T-helper 2 cell (primary cell): ENCODE measurements around the gene TENM3.

Experiments
- DNase-seq, 5 experiments: peaks; one replicate each; pipeline versions ENCODE4 v3.0.0 to v3.0.0-alpha.2; 2012 to 2022

Gene TENM3

DNA sequence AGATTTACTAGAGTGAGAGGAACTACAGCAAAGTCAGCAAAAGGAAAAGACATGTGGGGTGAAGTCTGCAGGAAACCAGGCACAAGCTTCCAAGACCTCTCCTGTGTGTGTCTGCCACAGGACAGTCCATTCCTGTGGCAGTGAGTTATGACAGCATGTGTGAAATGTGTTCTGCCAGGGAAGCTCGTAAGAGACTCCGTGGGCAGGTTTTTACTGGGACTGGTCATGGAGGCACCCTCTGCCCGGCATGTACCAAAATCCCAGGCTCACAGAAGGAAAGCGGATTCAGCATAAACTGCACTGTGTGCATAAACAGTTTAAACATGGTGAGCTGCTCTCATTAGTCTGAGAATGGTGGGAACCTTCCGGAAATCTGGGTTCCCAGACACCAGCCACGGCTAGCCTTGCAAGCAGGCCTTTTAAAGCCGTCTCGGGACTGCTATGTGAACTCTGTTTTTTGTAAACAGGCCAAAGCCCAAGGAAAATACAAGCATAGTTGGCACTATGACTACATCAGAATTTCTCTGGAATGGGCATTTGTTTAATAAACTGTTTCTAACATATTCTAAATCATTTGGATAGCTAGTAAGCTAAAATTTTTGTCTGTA lies 288.5 kb downstream of the TENM3 start:
- DNase-seq, result no peak

GRCh38 chr4:182532441-182532840 lies 289.2 kb downstream of the TENM3 start:
- DNase-seq, result no peak

DNA sequence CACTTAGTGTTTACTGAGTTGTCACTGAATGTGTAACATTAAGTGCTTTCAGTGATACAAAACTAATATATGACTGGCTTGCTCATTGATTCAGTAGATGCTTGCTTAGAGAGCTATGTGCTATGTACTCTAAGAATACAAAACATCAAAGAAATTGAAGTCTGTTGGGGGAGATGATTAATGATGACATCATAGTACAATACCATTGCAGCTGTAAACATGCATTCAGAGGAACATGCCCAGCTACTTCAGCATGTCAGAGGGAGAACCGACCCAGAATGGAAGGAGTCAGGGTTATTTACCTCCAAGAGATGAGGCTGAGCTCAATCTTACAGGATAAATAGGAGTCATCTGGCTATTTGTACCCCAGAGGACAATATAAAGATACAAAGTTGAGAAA lies 290.8 kb downstream of the TENM3 start:
- no peak for DNase-seq

DNA sequence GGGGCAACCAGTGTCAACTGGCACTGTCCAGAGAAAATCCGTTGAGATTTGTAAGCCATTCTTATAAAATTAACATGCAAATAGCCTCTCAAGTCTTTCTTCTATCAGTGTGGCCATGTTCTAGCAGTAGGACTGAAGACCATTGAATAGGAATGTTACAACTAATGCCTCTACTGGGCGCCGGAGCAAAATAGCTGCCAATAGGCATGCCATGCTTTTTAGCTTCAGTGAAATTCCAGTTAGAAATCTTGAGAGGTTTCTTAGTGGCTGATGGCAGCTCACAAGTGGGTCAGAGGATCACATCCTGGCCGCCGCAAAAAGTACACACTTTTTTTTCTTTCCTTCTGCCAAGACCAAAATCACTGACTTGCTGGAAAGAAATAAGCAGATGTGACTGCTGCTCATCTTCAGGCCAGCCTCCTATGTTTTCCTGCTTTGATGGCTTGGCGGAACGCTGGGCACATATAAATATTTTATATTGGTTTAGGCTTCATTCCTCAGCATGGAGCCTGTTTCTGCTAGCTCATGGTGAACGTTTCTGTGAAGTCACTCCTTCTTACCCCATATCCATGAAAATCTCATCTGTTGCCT lies 293.1 kb downstream of the TENM3 start:
- no peak for DNase-seq

DNA sequence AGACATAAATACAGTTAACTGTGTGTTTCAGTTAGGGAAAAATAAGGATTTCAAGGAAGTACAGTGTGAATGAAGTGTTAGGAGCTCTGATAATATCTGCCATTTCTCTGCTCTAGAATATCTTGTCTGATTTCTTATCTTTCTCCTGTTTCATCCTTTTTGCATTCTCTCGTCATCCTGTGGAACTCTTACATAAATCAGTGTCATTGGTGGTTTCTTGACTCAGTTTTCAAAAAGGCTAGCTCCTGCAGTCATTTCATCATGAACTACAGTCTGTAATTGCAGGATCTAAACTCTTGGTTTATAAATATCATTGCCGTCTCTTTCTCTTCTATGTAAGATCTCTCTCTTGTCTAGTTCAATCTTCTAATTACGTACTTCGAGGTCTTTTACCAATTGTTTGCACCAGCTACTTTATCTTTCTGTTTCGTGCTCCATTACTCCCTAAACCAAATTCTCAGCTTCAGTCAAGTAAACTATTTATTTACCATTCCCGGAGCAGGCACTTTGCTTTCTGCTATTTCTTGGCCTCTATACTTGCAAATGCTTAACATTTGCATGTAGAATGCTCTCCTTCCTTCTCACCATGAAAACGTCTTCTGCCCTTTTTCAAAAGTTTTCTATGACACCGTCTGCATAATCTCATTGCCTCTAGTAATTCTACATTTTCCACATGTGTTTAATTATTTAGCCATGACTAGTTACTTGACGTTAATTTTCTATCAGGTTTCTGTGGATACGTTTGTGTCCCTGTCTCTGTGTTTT lies 294.0 kb downstream of the TENM3 start:
- no peak for DNase-seq

GRCh38 chr4:182538031-182538430 lies 294.8 kb downstream of the TENM3 start:
- no peak for DNase-seq

GRCh38 chr4:182540496-182540895 lies 297.3 kb downstream of the TENM3 start:
- no peak for DNase-seq

DNA sequence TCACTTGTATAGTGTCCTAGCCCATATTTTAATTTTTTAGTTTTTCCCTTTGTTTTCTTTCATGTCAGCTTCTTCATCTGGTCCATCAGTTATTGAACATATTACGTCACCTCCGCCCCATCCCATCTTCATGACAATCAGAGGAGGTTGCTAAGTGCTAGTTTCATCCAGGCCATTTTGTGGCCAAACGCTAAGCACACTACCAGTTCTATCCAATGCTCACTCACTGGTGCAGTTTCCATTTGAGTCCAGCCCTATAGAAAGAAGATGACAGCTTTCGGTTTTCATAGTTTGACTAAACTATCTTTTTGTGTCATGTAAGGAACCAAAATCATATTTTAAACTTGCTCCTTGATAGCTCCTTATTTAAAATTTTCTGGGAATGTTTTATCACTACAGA lies 304.2 kb downstream of the TENM3 start:
- peak in 1 of 5 experiments; percentile 18 for DNase-seq

- DNase-seq, result no peak
Observed at GRCh38 chr4:182548156-182548555, 305.0 kb downstream of the TENM3 start.

GRCh38 chr4:182549356-182549755 lies 306.2 kb downstream of the TENM3 start:
- DNase-seq, result no peak

DNA sequence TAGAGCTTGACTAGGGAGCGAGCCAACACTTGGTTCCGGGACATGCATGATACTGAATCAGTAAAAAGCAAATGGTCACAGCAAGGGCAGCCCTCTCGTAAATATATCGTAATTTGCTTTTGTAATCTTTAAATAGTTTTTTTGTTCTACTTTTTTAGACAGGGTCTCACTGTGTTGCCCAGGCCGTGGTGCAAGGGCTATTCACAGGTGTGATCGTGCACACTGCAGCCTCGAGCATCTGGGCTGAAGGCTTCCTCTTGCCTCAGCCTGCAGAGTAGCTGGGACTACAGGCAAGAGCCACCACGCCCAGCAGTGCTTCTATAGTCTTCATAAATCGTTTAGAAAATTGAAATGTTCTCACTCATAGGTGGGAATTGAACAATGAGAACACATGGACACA lies 309.7 kb downstream of the TENM3 start:
- DNase-seq, result no peak

GRCh38 chr4:182553653-182554052 lies 310.5 kb downstream of the TENM3 start:
- DNase-seq, result no peak

- no peak for DNase-seq
Observed at GRCh38 chr4:182554736-182555135, 311.5 kb downstream of the TENM3 start.

DNA sequence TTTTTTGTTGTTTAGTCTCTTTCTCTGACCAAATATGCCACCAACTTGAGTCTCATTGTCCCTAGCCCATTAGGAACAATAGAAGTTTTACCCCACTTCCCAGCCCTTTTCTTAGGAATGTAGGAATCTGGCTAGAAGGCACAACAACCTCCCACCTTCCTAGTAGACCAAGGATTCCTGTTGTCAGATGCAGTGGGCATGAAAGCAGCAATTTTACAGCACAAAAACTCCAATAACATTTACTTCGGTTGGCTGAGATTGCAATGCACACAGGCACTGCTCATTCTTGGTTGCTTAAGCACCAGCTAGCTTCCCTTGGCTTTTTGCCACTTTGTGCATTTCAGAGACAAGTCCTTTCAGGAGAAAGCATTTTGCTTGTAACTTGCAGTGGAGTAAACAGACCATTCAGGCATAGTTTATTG lies 312.8 kb downstream of the TENM3 start:
- DNase-seq, result no peak

DNA sequence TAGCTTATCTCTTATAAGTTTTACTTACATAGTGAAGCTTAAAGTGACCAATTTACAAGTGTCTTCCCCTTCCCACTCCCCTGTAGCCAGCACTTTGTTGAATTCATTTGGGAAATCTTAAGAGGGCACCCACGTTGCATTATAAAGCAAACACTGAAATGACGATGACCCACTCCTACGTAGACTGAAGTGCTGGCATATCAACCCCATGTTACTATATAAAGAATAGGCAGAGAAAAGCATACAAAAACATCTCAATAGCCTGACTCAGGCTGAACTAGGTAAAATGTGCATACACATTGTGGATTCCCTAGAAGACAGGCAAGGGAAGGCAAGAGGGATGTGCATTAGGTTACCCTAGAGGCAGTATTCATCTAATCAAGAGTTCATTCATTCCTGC lies 313.4 kb downstream of the TENM3 start:
- DNase-seq, result no peak

DNA sequence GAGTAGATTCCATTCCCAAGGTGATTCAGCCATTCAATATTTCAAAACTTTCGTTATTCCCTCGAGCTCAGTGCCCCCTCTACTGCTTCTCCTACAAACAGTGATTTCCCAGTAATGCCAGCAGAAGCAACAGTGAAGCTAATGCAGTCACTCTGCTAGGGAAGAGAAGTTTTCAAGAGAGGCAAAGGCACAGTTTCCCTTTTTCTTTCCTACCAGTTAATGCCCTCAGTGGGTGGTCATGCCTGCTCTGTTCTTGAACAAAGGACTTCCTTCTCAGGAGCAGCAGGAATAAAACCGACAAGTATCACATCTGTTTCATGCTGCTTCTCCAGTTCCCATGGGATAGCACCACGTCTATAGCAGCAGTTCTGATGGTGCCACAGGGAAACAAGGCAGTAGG lies 317.2 kb downstream of the TENM3 start:
- DNase-seq, result no peak

DNA sequence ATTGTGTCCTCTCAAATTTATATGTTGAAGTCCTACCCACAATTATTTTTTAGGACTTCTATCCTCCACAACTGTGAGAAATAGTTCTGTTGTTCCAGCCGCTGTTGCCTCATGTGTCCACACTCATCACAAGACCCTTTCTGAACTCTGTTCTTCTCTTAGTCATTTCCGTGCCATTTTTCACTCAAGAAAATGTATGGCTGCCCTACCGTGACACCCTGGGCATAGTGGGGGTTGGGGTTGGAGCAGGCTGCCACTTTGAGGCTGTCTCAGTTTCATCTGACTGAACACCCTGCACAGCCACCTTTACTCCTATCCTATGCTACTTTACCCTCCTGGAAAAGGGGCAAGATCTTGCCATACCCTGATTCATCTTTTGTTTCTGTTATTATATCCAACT lies 319.1 kb downstream of the TENM3 start:
- DNase-seq, result no peak

GRCh38 chr4:182564724-182565369 lies 321.6 kb downstream of the TENM3 start:
- DNase-seq, result no peak

DNA sequence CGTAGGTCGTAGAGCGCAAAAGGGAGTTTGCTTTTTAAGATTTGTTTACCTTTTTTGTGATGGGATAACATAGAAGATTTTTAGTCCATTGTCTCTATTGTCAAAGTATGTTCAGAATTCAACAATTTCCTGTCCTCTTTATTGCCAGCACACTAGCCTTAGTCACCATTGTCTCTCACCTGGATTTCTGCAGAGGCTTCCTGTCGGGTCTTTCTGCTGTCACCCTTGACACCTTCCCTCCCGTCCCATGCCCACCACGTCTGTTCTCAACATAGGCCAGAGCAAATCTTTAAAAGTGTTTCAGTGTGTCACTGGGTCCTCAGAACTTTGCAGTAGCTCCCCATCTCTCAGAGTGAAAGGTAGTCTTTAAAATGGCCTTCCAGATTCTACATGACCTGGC lies 323.9 kb downstream of the TENM3 start:
- no peak for DNase-seq

GRCh38 chr4:182569561-182569960 lies 326.4 kb downstream of the TENM3 start:
- no peak for DNase-seq

- no peak for DNase-seq
Observed at GRCh38 chr4:182574706-182575105, 331.5 kb downstream of the TENM3 start.

DNA sequence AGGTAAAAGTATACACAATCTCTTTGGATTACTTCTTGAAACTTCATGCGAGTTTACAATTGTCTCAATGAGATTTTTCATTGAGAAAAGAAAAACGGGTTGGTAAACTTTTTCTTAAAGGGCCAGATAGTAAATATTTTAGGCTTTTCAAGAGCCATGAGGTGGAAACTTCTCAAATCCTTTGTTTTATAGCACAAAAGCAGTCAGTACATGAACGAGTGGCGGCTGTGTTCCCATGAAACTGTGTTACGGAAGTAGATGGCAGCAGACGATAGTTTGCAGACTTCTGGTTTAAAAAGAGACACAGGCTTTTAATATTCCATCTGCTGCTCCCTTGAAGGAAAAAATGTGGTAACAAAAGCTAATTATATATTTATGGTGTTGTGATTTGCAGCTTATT lies 332.0 kb downstream of the TENM3 start:
- no peak for DNase-seq

GRCh38 chr4:182576601-182577289 lies 333.5 kb downstream of the TENM3 start:
- DNase-seq, result no peak
